ENCODE measurements around the gene SETD3. TPM values are rescaled to one million over a fixed set of nuclear protein-coding genes. Genes with fewer than 3 reads are reported as not detected.

The SETD3 gene
- total and polyA plus RNA-seq, 4 donors = 36.4 to 60.9 (median 49.7) TPM

GRCh38 chr14:99382781-99383471 is 97.7 kb downstream of the SETD3 start:
- DNase-seq = no peak
- Histone ChIP-seq H3K27ac (ENCODE audit: low read depth in 1 of 2, low read length in 1 of 2) (no peak overlapping the region), H3K9me3 (ENCODE audit: control insufficient read depth in 4 of 4, insufficient read depth in 3 of 4, low read length in 3 of 4) (no peaks in the 10 kb centered on the region), H3K9ac (ENCODE audit: insufficient read depth in 1 of 2, low read length in 2 of 2) (no peak overlapping the region), H3K27me3 (ENCODE audit: control insufficient read depth in 3 of 3, insufficient read depth in 3 of 3, low read length in 2 of 3) (peaks cover 0 to 6% (median 0%) of the 10 kb centered on the region in 3 donors), H3K36me3 (ENCODE audit: control insufficient read depth in 4 of 4, insufficient read depth in 4 of 4, low read length in 4 of 4) (no peaks in the 10 kb centered on the region), H3K4me3 (no peak overlapping the region), H3K4me1 (ENCODE audit: control insufficient read depth in 5 of 5, insufficient read depth in 5 of 5, low read length in 5 of 5) (peaks cover 0 to 3% (median 0%) of the 10 kb centered on the region in 5 donors)
- no peak for ATAC-seq (ENCODE audit: insufficient read depth, low FRiP score)
- no peak for TF ChIP-seq CTCF (IDR thresholded peaks at IDR 0.05; ENCODE audit: control extremely low read depth, extremely low read depth)
- 80 to 84% methylated on average over 18 of the region's 18 CpGs for WGBS, 2 donors

- peaks cover 0 to 6% (median 0%) of the 10 kb centered on the region in 3 donors for H3K27me3 ChIP-seq (ENCODE audit: control insufficient read depth in 3 of 3, insufficient read depth in 3 of 3, low read length in 2 of 3)
- WGBS, 2 donors = 62% methylated on average over 16 of the region's 16 CpGs
Observed at GRCh38 chr14:99382071-99382470, 98.6 kb downstream of the SETD3 start.

GRCh38 chr14:99381688-99382060 is 99.0 kb downstream of the SETD3 start:
- DNase-seq (no peak), ATAC-seq (ENCODE audit: insufficient read depth, low FRiP score) (no peak)
- Histone ChIP-seq H3K9me3 (ENCODE audit: control insufficient read depth in 4 of 4, insufficient read depth in 3 of 4, low read length in 3 of 4) (no peaks in the 10 kb centered on the region), H3K9ac (ENCODE audit: insufficient read depth in 1 of 2, low read length in 2 of 2) (no peak overlapping the region), H3K4me3 (no peak overlapping the region), H3K4me1 (ENCODE audit: control insufficient read depth in 5 of 5, insufficient read depth in 5 of 5, low read length in 5 of 5) (peaks cover 0 to 3% (median 0%) of the 10 kb centered on the region in 5 donors), H3K36me3 (ENCODE audit: control insufficient read depth in 4 of 4, insufficient read depth in 4 of 4, low read length in 4 of 4) (no peaks in the 10 kb centered on the region), H3K27me3 (ENCODE audit: control insufficient read depth in 3 of 3, insufficient read depth in 3 of 3, low read length in 2 of 3) (peaks cover 0 to 6% (median 0%) of the 10 kb centered on the region in 3 donors), H3K27ac (ENCODE audit: low read depth in 1 of 2, low read length in 1 of 2) (no peak overlapping the region)
- TF ChIP-seq CTCF (IDR thresholded peaks at IDR 0.05; ENCODE audit: control extremely low read depth, extremely low read depth) = no peak
- 76 to 81% methylated on average over 8 of the region's 8 CpGs for WGBS, 2 donors

More at GRCh38 chr14:99382071-99382470, 98.6 kb downstream of the SETD3 start:
- peaks cover 0 to 3% (median 0%) of the 10 kb centered on the region in 5 donors for H3K4me1 ChIP-seq (ENCODE audit: control insufficient read depth in 5 of 5, insufficient read depth in 5 of 5, low read length in 5 of 5)
- no peak for ATAC-seq (ENCODE audit: insufficient read depth, low FRiP score)
- TF ChIP-seq CTCF (IDR thresholded peaks at IDR 0.05; ENCODE audit: control extremely low read depth, extremely low read depth) = no peak
- no peak overlapping the region for H3K4me3 ChIP-seq
- H3K9me3 ChIP-seq (ENCODE audit: control insufficient read depth in 4 of 4, insufficient read depth in 3 of 4, low read length in 3 of 4) = no peaks in the 10 kb centered on the region
- DNase-seq = no peak
- H3K36me3 ChIP-seq (ENCODE audit: control insufficient read depth in 4 of 4, insufficient read depth in 4 of 4, low read length in 4 of 4) = no peaks in the 10 kb centered on the region
- H3K27ac ChIP-seq (ENCODE audit: low read depth in 1 of 2, low read length in 1 of 2) = no peak overlapping the region
- no peak overlapping the region for H3K9ac ChIP-seq (ENCODE audit: insufficient read depth in 1 of 2, low read length in 2 of 2)

All from lung (tissue), 12 donors.